Measurements from ENCODE around the gene TAF1C. TPM values are rescaled to one million over a fixed set of nuclear protein-coding genes. Genes with fewer than 3 reads are reported as not detected.

The TAF1C gene
- total RNA-seq, 1 donor = 19.5 TPM

DNA sequence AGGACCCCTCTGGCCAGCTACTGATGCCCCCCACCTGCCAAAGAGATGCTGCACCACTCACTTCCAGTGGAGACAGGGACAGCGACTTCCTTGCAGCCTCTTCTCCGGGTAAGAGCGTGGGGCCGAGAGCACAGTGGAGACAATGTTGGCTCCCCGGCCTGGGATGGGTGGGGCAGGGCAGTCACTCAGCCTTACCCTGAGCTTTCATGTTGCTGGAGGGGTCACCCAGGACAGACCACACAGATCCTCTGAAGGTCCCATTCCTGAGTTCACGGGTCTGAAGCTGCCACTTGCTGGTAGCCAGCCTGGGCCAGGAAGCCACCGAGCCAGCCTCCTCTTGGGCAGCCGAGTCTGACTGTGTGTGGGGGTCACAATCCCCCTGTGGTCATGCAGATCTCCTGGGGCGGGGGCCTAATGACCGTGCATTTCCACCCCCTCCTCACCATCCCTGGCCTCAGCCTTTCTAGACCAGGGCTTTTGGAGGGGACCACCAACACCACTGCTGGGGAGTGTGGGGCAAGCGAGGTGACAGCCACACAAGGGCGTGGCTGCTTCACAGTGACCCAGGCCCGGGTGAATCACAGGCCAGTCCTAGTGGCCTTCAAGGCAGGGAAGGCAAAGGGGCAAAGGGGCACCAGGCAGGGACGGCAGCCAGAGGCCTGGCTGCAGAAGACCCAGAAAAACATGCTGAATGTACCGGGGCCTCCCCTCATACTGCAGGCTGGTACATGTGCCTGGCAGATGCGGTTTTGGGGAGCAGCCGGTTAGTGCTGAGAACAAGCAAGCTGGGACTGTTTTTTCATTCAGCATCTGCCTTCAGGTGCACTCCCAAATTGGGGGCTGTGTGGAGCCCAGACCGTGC lies 10.4 kb downstream of the TAF1C start:
- Histone ChIP-seq H3K4me3 (ENCODE audit: insufficient read depth, low read length) (no peak overlapping the region), H3K4me2 (ENCODE audit: insufficient read depth, low read length) (peak overlapping the region; percentile 45), H3K27me3 (ENCODE audit: insufficient read depth, low read length) (no peaks in the 10 kb centered on the region), H2AFZ (ENCODE audit: low read length) (no peak overlapping the region), H3K36me3 (ENCODE audit: insufficient read depth, low read length) (peaks cover 12% of the 10 kb centered on the region), H3K27ac (ENCODE audit: low read depth, low read length) (peak overlapping the region; percentile 48), H3K79me2 (ENCODE audit: insufficient read depth, low read length) (no peaks in the 10 kb centered on the region), H3K9me3 (ENCODE audit: low read depth, low read length) (no peaks in the 10 kb centered on the region), H4K20me1 (ENCODE audit: insufficient read depth, low read length) (peaks cover 9% of the 10 kb centered on the region), H3K4me1 (ENCODE audit: insufficient read depth, low read length) (peaks cover 23% of the 10 kb centered on the region)
- TF ChIP-seq, protein P1, sequence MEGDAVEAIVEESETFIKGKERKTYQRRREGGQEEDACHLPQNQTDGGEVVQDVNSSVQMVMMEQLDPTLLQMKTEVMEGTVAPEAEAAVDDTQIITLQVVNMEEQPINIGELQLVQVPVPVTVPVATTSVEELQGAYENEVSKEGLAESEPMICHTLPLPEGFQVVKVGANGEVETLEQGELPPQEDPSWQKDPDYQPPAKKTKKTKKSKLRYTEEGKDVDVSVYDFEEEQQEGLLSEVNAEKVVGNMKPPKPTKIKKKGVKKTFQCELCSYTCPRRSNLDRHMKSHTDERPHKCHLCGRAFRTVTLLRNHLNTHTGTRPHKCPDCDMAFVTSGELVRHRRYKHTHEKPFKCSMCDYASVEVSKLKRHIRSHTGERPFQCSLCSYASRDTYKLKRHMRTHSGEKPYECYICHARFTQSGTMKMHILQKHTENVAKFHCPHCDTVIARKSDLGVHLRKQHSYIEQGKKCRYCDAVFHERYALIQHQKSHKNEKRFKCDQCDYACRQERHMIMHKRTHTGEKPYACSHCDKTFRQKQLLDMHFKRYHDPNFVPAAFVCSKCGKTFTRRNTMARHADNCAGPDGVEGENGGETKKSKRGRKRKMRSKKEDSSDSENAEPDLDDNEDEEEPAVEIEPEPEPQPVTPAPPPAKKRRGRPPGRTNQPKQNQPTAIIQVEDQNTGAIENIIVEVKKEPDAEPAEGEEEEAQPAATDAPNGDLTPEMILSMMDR (IDR thresholded peaks at IDR 0.05; ENCODE audit: extremely low read depth, low read depth, low read length) = no peak
- DNase-seq (ENCODE audit: insufficient read length, low spot score, missing footprints) = peak; percentile 49

DNA sequence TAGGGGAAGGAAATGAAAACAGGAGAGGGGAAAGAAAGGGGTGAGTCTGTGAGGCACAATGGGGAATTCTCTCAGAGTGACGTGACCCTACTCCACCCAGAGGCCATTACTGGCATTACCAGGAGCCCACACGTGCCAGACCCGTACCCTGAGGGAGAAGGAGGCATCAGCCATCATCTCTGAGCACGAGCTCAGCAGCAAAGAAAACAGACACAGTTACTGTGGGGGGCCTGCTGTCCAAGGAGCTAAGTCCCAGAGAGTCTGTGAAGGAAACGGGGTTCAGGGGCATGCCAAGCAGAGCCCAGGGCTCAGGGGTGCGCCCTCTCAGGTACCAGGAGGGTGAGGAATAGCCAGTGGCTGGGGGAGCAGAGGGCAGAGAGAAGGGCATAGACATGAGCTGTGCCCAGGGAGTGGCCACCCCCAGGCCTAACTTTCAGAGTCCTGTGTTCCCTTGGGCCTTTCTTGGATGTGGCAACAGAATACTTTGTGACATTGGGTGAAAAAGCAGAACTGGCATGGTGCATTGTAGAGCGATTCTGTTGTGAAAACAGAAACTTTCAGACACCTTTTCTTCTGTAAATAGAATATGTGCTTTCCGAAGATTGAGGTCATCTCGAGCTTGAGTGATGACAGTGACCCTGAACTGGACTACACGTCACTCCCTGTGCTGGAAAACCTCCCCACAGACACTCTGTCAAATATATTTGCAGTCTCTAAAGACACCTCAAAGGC lies 11.3 kb downstream of the TAF1C start:
- H3K4me1 ChIP-seq (ENCODE audit: insufficient read depth, low read length) = peaks cover 23% of the 10 kb centered on the region
- H2AFZ ChIP-seq (ENCODE audit: low read length) = no peak overlapping the region
- H3K9me3 ChIP-seq (ENCODE audit: low read depth, low read length) = no peaks in the 10 kb centered on the region
- TF ChIP-seq, protein P1 (IDR thresholded peaks at IDR 0.05; ENCODE audit: extremely low read depth, low read depth, low read length) = peak; percentile 89
- H3K27me3 ChIP-seq (ENCODE audit: insufficient read depth, low read length) = no peaks in the 10 kb centered on the region
- H3K79me2 ChIP-seq (ENCODE audit: insufficient read depth, low read length) = no peaks in the 10 kb centered on the region
- H3K4me3 ChIP-seq (ENCODE audit: insufficient read depth, low read length) = no peak overlapping the region
- H3K4me2 ChIP-seq (ENCODE audit: insufficient read depth, low read length) = peak overlapping the region; percentile 6
- no peak overlapping the region for H3K27ac ChIP-seq (ENCODE audit: low read depth, low read length)
- H4K20me1 ChIP-seq (ENCODE audit: insufficient read depth, low read length) = peaks cover 9% of the 10 kb centered on the region
- peak; percentile 93 for DNase-seq (ENCODE audit: insufficient read length, low spot score, missing footprints)
- peaks cover 5% of the 10 kb centered on the region for H3K36me3 ChIP-seq (ENCODE audit: insufficient read depth, low read length)

DNA sequence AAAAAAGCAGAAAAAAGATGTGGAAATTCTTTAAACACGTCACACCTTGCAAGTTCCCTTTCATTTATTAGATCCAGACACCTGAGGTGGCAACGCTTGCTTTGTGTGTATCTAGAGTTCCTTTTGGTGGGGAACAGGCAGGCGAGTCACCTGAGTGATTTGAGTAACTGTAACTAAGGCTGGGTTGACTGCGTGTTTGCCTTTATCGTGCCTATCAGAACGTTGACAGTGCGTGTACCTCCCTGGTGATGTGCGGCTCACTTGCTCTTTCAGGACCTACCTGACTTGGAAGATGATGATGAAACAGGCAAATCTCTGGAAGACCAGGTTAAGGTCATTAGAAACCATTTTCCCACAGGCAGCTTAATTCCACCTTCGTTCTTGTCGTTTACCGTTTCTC lies 12.5 kb downstream of the TAF1C start:
- no peaks in the 10 kb centered on the region for H3K27me3 ChIP-seq (ENCODE audit: insufficient read depth, low read length)
- no peaks in the 10 kb centered on the region for H3K9me3 ChIP-seq (ENCODE audit: low read depth, low read length)
- H4K20me1 ChIP-seq (ENCODE audit: insufficient read depth, low read length) = peaks cover 9% of the 10 kb centered on the region
- peaks cover 23% of the 10 kb centered on the region for H3K4me1 ChIP-seq (ENCODE audit: insufficient read depth, low read length)
- TF ChIP-seq, protein P1 (IDR thresholded peaks at IDR 0.05; ENCODE audit: extremely low read depth, low read depth, low read length) = no peak
- peaks cover 5% of the 10 kb centered on the region for H3K36me3 ChIP-seq (ENCODE audit: insufficient read depth, low read length)
- H3K4me3 ChIP-seq (ENCODE audit: insufficient read depth, low read length) = no peak overlapping the region
- H2AFZ ChIP-seq (ENCODE audit: low read length) = no peak overlapping the region
- DNase-seq (ENCODE audit: insufficient read length, low spot score, missing footprints) = no peak
- H3K4me2 ChIP-seq (ENCODE audit: insufficient read depth, low read length) = no peak overlapping the region
- no peaks in the 10 kb centered on the region for H3K79me2 ChIP-seq (ENCODE audit: insufficient read depth, low read length)
- H3K27ac ChIP-seq (ENCODE audit: low read depth, low read length) = no peak overlapping the region

DNA sequence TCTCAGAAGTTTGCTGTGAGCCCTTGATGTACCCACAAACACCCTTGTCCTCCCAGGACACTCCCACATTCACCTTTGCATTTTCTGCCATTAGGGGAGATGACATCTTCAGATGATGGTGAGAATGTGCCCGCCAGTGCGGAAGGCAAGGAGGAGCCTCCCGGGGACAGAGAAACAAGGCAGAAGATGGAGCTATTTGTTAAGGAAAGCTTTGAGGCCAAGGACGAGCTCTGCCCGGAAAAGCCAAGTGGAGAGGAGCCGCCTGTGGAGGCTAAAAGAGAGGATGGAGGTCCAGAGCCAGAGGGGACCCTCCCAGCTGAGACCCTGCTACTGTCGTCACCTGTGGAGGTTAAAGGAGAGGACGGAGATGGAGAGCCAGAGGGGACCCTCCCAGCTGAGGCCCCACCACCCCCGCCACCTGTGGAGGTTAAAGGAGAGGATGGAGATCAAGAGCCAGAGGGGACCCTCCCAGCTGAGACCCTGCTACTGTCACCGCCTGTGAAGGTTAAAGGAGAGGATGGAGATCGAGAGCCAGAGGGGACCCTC lies 17.0 kb downstream of the TAF1C start:
- no peaks in the 10 kb centered on the region for H3K9me3 ChIP-seq (ENCODE audit: low read depth, low read length)
- no peaks in the 10 kb centered on the region for H3K79me2 ChIP-seq (ENCODE audit: insufficient read depth, low read length)
- TF ChIP-seq, protein P1 (IDR thresholded peaks at IDR 0.05; ENCODE audit: extremely low read depth, low read depth, low read length) = no peak
- H3K4me1 ChIP-seq (ENCODE audit: insufficient read depth, low read length) = no peaks in the 10 kb centered on the region
- H4K20me1 ChIP-seq (ENCODE audit: insufficient read depth, low read length) = no peaks in the 10 kb centered on the region
- no peak overlapping the region for H3K4me3 ChIP-seq (ENCODE audit: insufficient read depth, low read length)
- no peak overlapping the region for H3K4me2 ChIP-seq (ENCODE audit: insufficient read depth, low read length)
- no peaks in the 10 kb centered on the region for H3K36me3 ChIP-seq (ENCODE audit: insufficient read depth, low read length)
- DNase-seq (ENCODE audit: insufficient read length, low spot score, missing footprints) = no peak
- no peak overlapping the region for H3K27ac ChIP-seq (ENCODE audit: low read depth, low read length)
- H3K27me3 ChIP-seq (ENCODE audit: insufficient read depth, low read length) = peaks cover 27% of the 10 kb centered on the region
- no peak overlapping the region for H2AFZ ChIP-seq (ENCODE audit: low read length)

All from osteoblast (primary cell).